Measurements from ENCODE around the gene DDX3X.
"Not testable (repeated sequence)": the region's sequence is repeated elsewhere in the genome, so short reads cannot be mapped to it uniquely, and the experiment has no call there.

DDX3X gene

DNA sequence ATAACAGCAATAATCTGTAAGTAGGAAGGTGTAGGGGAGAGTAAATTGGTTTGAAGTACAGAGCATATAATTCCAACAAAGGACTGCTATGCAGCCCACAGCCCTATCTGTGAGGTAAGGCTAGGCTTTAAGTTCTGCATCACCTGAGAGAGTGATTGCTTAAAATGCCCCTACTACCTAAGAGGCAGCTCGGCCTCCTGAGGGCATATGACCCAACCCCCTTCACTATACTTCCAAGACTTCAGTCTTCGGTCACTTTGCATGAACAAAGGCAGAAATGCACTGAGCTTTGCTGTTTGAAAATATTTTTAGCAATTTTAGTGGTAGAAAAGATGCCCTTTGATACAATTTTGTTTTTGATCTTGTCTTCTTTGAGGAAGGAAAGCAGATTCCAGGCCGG, 4.9 kb upstream of the DDX3X start:
- DNase-seq (ENCODE audit: low spot score), result no peak

DNA sequence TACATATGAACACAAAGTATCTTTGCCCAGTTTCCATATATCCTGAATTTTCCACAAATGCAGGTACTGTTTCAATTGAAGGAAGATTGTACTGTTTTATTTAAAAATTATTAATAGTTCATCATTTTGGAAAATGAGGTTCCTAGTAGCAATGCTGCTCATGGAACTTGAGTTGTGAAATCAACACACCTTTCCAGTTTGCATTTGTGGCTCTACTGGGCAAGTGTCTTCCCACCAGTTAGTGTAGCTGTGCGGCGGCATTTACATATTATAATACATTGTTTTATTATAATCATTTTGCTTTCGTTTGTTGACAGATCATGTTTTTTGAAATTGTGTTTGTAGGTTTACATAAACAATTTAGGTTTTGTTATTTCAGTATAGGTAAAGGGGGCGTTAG, 2.0 kb upstream of the DDX3X start:
- no peak for DNase-seq (ENCODE audit: low spot score)

- DNase-seq (ENCODE audit: low spot score), result peak; percentile 26
Observed at GRCh38 chrX:41332408-41333002, 1.5 kb upstream of the DDX3X start.

DNA sequence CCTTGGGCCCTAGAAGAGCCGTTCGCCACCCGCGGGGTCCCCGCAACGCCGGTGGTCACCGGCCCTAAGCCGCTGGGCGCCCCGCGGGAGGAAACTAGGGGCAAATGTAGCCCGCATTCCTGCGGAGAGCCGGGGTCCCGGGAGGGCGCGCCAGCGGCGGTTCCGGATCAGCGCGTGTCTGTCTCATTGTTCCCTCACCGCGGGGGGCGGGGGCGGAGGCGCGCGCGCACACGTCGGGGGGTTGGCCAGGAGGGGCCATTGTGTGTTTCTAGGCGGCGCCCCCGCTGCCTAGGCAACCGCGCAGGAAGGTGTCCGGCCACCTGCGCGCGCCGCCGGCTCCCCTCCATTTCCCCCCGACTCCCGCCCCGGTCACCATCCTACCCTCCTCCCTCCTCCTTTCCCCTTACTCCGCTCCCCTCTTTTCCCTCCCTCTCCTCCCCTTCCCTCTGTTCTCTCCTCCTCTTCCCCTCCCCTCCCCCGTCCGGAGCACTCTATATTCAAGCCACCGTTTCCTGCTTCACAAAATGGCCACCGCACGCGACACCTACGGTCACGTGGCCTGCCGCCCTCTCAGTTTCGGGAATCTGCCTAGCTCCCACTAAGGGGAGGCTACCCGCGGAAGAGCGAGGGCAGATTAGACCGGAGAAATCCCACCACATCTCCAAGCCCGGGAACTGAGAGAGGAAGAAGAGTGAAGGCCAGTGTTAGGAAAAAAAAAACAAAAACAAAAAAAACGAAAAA, 789 bp upstream of the DDX3X start:
- peak; percentile 83 for DNase-seq (ENCODE audit: low spot score)

DNA sequence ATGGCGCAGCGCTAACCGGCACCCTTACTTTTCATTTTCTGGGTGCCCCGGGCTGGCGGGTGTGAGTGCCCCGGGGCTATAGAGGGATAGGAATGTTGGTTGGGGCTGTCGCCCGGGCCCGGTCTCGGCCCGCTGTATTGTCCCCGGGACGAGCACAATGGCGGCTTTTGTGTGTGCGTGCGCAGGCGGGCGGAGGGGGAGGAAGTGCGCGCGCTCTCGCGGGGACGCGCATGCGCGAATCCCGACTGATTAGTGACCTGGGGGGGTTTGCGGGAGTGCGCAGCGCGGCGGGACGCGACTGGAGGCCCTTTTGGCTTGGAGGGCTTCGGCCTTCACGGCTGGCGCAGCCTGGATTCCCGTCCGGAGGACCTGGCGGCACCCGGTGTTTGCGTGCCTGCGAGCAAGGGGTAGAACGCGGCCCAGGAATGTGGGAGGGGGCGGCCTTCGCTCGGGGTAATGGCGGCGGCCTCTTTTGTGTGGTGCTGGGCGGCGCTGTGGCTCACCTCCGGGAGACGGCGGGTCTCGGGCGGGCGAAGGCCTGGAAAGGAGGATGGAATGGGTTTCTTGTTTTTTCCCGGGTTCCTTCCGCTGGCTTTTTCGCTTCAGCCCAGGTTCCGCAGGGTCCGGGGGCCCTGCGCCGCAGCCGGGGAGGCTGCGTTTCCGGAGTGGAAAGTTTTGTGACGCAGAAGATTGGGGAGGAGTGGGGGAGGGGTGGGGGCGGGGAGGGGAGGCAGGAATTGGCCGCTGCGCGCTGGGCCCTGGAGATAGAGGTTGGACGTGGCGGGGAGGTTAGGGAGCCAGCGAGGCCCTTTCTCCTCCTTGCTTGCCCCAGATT, 618 bp downstream of the DDX3X start:
- peak; percentile 84 for DNase-seq (ENCODE audit: low spot score)

DNA sequence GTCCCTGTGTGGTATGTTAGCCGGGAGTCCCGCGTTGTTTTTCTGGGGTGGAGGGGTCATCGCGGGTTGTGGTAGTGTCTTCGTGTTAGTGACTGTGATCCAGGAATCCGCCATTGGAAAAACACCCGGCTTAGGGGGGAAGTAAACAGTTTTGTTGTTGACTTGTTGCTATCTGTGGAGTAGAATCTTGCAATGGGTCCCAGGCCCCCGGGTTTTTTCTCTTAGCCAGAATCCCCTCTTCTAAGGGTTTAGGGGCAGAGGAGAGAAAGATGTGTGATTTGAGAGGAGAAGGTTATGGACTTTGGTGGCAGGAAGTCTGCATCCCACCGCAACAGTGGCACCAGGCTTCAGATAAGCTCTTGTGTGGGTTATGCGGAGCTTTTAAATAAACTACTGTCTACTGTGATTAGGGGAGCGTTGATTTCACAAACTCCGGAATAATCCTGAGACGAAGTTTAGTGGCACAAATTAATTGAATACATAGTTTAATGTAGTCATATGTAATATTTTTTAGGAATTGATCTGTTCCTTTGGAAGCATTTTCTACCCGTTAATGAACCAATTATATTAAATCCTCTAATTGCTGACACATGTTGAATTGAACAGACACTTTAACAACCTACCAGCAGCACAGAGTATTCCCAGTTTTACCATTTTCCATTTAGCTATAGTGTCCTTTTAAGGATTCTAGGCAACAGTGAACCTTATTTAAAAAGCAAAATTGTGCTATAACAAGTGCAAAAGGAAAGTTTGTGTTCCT, 1.4 kb downstream of the DDX3X start:
- DNase-seq (ENCODE audit: low spot score), result no peak

GRCh38 chrX:41335958-41336331, 2.0 kb downstream of the DDX3X start:
- no peak for DNase-seq (ENCODE audit: low spot score)

- no peak for DNase-seq (ENCODE audit: low spot score)
Observed at GRCh38 chrX:41336447-41336846, 2.5 kb downstream of the DDX3X start.

DNA sequence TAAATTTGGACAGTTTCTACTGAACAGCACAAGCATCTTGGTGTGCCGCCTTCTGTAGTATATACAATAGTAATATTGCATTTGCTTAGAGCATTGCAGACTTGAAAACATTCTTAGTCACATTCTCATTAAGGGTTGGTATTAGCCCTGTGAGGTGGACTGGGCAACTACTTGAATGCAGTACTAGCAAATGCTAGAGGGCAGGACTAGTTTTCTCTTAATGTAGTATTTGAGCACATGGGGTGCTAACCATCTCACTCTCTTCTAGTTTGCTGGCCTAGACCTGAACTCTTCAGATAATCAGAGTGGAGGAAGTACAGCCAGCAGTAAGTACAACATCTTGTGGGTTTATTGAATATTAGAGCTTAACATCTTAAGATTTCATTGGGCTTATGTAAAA, 3.2 kb downstream of the DDX3X start:
- no peak for DNase-seq (ENCODE audit: low spot score)

DNA sequence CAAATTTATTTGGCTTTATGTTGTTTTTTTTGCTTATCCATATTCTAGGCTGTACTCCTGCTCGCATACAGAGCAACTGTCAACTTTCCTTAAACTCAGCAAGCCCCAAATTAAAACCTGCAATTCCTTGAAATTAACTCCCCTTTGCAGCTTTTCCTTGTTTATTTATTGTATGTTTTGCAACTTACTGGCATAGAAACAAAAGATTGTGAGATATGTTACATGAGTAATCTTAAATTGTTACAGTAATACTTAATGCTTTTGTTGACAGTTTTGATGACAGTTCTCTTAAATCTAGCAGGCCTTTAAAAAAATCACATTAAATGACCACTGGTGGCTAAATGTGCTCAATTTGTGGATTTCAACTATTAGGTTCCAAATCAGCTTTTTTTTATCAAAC, 4.5 kb downstream of the DDX3X start:
- no peak for DNase-seq (ENCODE audit: low spot score)

DNA sequence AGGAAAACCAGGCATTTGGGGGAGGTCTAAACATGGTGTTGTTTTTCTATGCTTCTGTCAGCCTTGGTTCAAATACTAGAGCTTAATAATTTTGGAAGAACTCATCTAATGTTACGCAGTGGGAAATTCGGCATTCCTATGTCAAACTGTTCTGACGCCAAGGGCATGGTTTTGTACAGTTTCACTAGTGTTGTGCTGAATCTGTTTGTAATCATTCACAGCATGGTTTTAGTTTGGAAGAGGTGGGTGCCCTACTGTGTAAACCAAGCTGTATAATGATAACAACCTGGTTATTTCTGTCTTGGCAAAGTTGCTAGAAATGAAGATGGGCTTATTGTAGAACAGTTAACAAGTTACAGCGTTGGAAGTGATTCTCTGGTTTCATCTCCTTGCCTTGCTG, 5.2 kb downstream of the DDX3X start:
- no peak for DNase-seq (ENCODE audit: low spot score)

DNA sequence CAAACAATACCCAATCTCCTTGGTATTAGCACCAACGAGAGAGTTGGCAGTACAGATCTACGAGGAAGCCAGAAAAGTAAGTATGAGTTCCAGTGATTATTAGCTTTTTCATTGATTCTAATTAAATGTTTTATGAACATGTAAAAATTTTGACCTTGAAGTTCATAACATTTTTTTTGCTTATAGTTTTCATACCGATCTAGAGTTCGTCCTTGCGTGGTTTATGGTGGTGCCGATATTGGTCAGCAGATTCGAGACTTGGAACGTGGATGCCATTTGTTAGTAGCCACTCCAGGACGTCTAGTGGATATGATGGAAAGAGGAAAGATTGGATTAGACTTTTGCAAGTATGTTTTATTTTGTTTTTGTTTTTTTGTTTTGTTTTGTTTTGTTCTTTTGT, 10.1 kb downstream of the DDX3X start:
- DNase-seq (ENCODE audit: low spot score), result no peak

GRCh38 chrX:41347186-41347585, 13.2 kb downstream of the DDX3X start:
- DNase-seq (ENCODE audit: low spot score), result no peak

- DNase-seq (ENCODE audit: low spot score), result no peak
Observed at GRCh38 chrX:41348551-41348950, 14.6 kb downstream of the DDX3X start.

DNA sequence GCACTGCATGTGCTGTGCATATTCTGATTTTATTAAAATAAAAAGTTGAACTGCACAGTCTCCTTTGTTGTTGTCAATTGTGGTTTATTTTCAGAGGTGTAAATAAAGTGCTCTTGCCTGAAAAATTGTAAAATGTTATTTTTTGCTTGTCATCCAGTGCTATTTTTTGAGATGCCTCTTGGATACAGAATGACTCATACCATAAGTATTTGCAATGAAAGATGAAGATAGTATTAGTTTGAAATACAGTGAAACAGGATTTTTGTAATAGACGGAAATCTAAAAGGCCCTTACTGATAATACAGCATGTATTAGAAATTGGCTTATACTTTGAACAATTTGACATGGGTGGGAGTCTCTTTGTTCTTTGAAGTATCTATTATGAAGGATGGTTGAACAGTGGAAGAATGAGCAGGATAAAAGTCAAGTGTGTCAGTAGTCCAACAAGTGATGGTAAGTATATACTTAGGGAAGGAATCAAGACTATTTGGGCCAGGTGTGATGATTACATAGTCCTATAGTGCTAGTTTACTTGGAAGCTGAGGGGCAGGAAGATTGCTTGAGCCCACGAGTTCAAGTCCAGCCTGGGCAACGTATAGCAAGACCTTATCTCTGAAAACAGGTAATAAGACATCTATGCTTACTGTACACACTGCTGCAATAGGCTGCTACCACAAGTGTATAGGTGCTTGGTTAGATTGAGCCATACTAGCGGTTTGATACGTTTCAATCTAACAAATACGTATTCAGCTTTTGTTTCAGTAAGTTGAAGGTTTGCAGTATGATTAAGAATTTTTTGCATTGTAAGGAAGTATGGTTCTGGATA, 16.4 kb downstream of the DDX3X start:
- DNase-seq (ENCODE audit: low spot score), result no peak

- DNase-seq (ENCODE audit: low spot score), result no peak
Observed at GRCh38 chrX:41350976-41351569, 17.1 kb downstream of the DDX3X start.

GRCh38 chrX:41351923-41352322, 18.0 kb downstream of the DDX3X start:
- DNase-seq (ENCODE audit: low spot score), result no peak

DNA sequence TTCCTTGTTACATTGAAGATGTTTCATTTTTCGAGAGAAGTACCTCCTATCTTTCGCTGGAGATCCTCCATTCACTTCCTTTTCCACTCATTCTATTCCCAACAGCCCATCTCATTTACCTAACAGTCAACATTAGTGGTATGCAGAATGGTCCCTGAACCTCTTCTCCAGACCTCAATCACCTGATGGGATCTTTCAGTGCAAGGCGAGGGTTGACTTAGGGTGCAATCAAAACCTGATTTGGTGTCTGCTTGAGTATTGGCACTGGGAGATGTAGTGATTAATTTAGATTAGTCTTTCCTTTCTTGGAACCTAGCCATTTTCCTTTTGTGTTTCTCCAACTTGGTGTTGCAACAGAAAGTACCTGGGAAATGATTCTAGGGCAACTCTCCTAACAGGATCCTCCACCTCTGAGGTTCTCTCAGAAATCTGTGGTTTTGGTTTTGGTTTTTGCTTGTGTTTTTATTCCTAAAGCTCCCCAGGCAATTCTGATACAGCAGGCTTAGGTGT, 18.4 kb downstream of the DDX3X start:
- no peak for DNase-seq (ENCODE audit: low spot score)

DNA sequence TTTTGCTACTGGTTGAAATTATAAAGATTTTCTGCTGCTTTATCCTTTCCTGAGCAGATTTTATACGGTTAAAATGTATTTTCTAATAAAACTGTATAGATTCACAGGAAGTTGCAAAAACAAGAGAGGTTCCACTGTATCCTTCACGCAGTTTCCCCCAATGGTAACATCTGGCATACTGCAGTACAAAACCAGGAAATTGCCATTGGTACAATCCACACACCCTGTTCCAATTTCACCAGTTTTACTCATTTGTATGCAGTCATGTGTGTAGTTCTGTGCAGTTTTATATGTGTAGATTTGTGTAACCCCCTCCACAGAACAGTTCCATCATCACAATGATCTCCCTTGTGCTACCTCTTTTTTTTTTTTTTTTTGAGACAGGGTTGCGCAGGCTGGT, 20.0 kb downstream of the DDX3X start:
- no peak for DNase-seq (ENCODE audit: low spot score)

DNA sequence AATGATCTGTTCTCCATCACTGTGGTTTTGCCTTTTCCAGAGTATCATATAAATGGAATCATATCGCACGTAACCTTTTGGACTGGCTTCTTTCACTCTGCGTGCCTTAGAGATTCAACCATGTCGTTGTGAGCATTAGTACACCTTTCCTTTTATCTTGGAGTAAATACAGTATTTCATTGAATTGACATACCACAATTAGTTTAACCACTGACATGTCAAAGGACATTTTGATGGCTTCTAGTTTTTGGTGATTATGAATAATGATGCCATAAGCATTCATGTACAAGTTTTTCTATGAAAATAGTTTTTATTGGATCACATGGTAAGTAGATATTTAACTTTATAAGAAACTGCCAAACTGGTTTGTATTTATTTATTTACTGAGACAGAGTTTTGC, 35.2 kb downstream of the DDX3X start:
- DNase-seq (ENCODE audit: low spot score), result no peak

DNA sequence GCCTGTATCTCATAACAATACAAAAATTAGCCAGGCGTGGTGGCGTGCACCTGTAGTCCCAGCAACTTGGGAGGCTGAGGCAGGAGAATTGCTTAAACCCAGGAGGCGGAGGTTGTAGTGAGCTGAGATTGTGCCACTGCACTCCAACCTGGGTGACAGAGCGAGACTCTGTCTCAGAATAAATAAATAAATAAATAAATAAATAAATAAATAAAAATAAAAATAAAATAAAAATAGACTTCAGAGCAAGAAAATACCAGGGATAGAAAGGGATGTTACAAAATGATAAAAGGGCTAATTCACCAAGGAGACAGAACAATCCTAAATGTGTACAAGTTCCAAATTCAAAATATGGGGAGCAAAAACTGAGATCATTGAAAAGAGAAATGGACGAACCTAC, 37.6 kb downstream of the DDX3X start:
- not testable (repeated sequence) for DNase-seq (ENCODE audit: low spot score)

Measured in germinal center (tissue), 1 donor.